ENCODE results near the gene RHOB. TPM values are rescaled to one million over a fixed set of nuclear protein-coding genes. Genes with fewer than 3 reads are reported as not detected.

Gene RHOB
- total and polyA plus RNA-seq, 2 of the 13 experiments (the other 11 are each of a cell fraction or from before 2014, with no cell fraction given), result 192 to 268 TPM

DNA sequence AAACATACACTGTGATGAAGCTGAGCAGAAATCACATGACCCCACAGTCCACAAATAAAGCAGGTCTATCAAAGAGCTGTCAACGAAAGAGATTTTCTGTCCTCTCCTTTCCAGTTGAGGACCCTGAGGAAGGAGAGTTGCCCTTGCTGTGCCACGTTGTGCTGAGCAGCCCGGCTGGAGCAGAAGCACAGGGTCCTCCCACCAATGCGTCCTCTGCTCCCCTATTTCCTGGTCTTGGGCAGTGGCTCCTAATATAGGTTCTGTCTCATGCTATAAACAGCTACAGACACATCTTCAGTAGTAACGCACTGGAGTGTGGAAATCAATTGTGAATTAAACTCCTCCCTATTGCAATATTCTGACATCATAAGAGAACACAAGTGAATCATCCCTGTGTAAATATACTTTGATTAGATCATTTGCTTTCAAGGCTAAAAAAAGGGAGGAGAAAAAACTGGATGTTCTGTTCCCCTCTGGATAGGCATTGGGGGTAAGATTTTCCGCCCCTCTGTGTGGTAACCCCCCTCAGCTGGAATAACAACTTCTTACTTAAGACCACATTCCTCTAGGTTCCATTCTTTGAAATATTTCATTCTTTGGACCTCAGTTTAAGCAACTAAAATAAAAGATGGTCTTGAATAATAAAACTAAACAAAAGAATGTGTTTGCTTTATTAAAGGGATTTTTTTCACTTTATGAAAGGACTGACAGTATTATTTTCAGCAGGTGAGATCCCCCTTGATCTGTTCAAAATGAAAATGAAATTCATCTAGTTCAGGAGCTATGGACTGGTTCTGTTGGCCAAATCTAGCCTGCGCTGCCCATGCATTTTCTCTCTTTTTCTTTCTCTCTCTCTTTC, 8.3 kb upstream of the RHOB start (continued):
- TF ChIP-seq ZNF496 (CRISPR knock-in tag; IDR thresholded peaks at IDR 0.05; ENCODE audit: insufficient replicate concordance), result no peak
- no peak for TF ChIP-seq PTBP1 (IDR thresholded peaks at IDR 0.05; ENCODE audit: low read depth, low read length, poor library complexity, severe bottlenecking)
- TF ChIP-seq SOX13 (IDR thresholded peaks at IDR 0.05), result no peak; the same call in 1 of the 2 replicates
- peak in 1 of 2 experiments; percentile 55; a peak in 1 of 4 replicates for TF ChIP-seq SOX13 (CRISPR knock-in tag; conservative IDR thresholded peaks at IDR 0.05 in 1 of 2, IDR thresholded peaks at IDR 0.05 in 1 of 2)
- no peak for TF ChIP-seq RFX1 (IDR thresholded peaks at IDR 0.05)
- TF ChIP-seq ZMYM4 (CRISPR knock-in tag; IDR thresholded peaks at IDR 0.05), result no peak
- TF ChIP-seq DPF2 (CRISPR knock-in tag; IDR thresholded peaks at IDR 0.05; ENCODE audit: borderline replicate concordance, low read depth), result 0 out of 2 replicates have a peak, but pooled peaks have one; percentile 28
- no peak for TF ChIP-seq ZNF781 (CRISPR knock-in tag; IDR thresholded peaks at IDR 0.05; ENCODE audit: borderline replicate concordance, not compliant biosample characterization)
- no peak for TF ChIP-seq ZNF615 (CRISPR knock-in tag; IDR thresholded peaks at IDR 0.05; ENCODE audit: borderline replicate concordance)
- TF ChIP-seq, protein P1, sequence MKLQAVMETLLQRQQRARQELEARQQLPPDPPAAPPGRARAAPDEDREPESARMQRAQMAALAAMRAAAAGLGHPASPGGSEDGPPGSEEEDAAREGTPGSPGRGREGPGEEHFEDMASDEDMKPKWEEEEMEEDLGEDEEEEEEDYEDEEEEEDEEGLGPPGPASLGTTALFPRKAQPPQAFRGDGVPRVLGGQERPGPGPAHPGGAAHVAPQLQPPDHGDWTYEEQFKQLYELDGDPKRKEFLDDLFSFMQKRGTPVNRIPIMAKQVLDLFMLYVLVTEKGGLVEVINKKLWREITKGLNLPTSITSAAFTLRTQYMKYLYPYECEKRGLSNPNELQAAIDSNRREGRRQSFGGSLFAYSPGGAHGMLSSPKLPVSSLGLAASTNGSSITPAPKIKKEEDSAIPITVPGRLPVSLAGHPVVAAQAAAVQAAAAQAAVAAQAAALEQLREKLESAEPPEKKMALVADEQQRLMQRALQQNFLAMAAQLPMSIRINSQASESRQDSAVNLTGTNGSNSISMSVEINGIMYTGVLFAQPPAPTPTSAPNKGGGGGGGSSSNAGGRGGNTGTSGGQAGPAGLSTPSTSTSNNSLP (IDR thresholded peaks at IDR 0.05; ENCODE audit: low read depth, low read length), result peak; percentile 97
- no peak for TF ChIP-seq KAT2B (IDR thresholded peaks at IDR 0.05; ENCODE audit: borderline replicate concordance, low read depth, low read length)
- TF ChIP-seq KDM2A (CRISPR knock-in tag; IDR thresholded peaks at IDR 0.05; ENCODE audit: borderline replicate concordance, low read depth), result peak; percentile 38; the same call in 1 of the 2 replicates
- TF ChIP-seq, protein P2, sequence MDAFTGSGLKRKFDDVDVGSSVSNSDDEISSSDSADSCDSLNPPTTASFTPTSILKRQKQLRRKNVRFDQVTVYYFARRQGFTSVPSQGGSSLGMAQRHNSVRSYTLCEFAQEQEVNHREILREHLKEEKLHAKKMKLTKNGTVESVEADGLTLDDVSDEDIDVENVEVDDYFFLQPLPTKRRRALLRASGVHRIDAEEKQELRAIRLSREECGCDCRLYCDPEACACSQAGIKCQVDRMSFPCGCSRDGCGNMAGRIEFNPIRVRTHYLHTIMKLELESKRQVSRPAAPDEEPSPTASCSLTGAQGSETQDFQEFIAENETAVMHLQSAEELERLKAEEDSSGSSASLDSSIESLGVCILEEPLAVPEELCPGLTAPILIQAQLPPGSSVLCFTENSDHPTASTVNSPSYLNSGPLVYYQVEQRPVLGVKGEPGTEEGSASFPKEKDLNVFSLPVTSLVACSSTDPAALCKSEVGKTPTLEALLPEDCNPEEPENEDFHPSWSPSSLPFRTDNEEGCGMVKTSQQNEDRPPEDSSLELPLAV (CRISPR knock-in tag; conservative IDR thresholded peaks at IDR 0.05; ENCODE audit: low read depth), result no peak
- no peak for TF ChIP-seq SAFB2 (CRISPR knock-in tag; IDR thresholded peaks at IDR 0.05; ENCODE audit: borderline replicate concordance, low read depth)
- TF ChIP-seq, protein P3, sequence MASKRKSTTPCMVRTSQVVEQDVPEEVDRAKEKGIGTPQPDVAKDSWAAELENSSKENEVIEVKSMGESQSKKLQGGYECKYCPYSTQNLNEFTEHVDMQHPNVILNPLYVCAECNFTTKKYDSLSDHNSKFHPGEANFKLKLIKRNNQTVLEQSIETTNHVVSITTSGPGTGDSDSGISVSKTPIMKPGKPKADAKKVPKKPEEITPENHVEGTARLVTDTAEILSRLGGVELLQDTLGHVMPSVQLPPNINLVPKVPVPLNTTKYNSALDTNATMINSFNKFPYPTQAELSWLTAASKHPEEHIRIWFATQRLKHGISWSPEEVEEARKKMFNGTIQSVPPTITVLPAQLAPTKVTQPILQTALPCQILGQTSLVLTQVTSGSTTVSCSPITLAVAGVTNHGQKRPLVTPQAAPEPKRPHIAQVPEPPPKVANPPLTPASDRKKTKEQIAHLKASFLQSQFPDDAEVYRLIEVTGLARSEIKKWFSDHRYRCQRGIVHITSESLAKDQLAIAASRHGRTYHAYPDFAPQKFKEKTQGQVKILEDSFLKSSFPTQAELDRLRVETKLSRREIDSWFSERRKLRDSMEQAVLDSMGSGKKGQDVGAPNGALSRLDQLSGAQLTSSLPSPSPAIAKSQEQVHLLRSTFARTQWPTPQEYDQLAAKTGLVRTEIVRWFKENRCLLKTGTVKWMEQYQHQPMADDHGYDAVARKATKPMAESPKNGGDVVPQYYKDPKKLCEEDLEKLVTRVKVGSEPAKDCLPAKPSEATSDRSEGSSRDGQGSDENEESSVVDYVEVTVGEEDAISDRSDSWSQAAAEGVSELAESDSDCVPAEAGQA (IDR thresholded peaks at IDR 0.05; ENCODE audit: low read depth), result 0 out of 2 replicates have a peak, but pooled peaks have one; percentile 27
- TF ChIP-seq, protein P3 (CRISPR knock-in tag; IDR thresholded peaks at IDR 0.05; ENCODE audit: borderline replicate concordance), result no peak; the same call in 1 of the 2 replicates
- TF ChIP-seq ZBTB20 (CRISPR knock-in tag; IDR thresholded peaks at IDR 0.05; ENCODE audit: borderline replicate concordance, low read depth), result peak; percentile 27; the same call in 1 of the 2 replicates
- TF ChIP-seq ZNF264 (CRISPR knock-in tag; IDR thresholded peaks at IDR 0.05), result no peak
- TF ChIP-seq ZNF780A (CRISPR knock-in tag; IDR thresholded peaks at IDR 0.05), result no peak
